HCT116 (cell line): ENCODE measurements around the gene ITGB1.

Experiments used
- CTCF ChIP-seq, 3 experiments: fragments of 200-600 bp in 1 of 3; sonication (generic) in 1 of 3; IDR thresholded peaks in 2 of 3; conservative IDR thresholded peaks in 1 of 3; 2 replicates each; pipeline ENCODE4 v1.5.1; 2012 to 2017; ENCODE audit warnings: low read depth in 2 of 3, low read length in 2 of 3, antibody characterized with exemption in 1 of 3, borderline replicate concordance in 1 of 3, control low read depth in 1 of 3, mild to moderate bottlenecking in 1 of 3, mixed read lengths in 1 of 3, mixed run types in 1 of 3, moderate library complexity in 1 of 3; ENCODE audit not compliant: insufficient read depth in 1 of 3
- EGR1 ChIP-seq: IDR thresholded peaks from 2 replicates; pipeline ENCODE4 v1.6.1; 2012; ENCODE audit warnings: low read depth
- EZH2 ChIP-seq: fragments of 200-600 bp; sonication (generic); IDR thresholded peaks from 2 replicates; pipeline ENCODE4 v1.6.1; 2017; ENCODE audit warnings: antibody characterized with exemption, mixed run types
- EZH2phosphoT487 ChIP-seq: fragments of 200-600 bp; IDR thresholded peaks from 2 replicates; pipeline ENCODE4 v1.6.1; 2018; ENCODE audit warnings: antibody characterized with exemption, borderline replicate concordance
- JUND ChIP-seq: IDR thresholded peaks from 2 replicates; pipeline ENCODE4 v1.6.1; 2012
- MAX ChIP-seq: IDR thresholded peaks from 2 replicates; pipeline ENCODE4 v1.6.1; 2012
- POLR2A ChIP-seq: IDR thresholded peaks from 2 replicates; pipeline ENCODE4 v1.7.0; 2011; ENCODE audit warnings: borderline replicate concordance; ENCODE audit not compliant: insufficient read depth, insufficient read length; ENCODE audit errors: extremely low read depth
- POLR2AphosphoS5 ChIP-seq: IDR thresholded peaks from 2 replicates; pipeline ENCODE4 v1.6.1; 2011; ENCODE audit warnings: mild to moderate bottlenecking, low read depth, low read length, moderate library complexity
- RAD21 ChIP-seq: IDR thresholded peaks from 2 replicates; pipeline ENCODE4 v1.6.1; 2012; ENCODE audit warnings: low read depth, mild to moderate bottlenecking
- REST ChIP-seq: IDR thresholded peaks from 2 replicates; pipeline ENCODE4 v1.6.1; 2012; ENCODE audit warnings: low read depth
- SIN3A ChIP-seq: IDR thresholded peaks from 2 replicates; pipeline ENCODE4 v1.6.1; 2012; ENCODE audit warnings: low read depth
- TCF7L2 ChIP-seq: IDR thresholded peaks from 2 replicates; pipeline ENCODE4 v1.7.0; 2011; ENCODE audit warnings: borderline replicate concordance, inconsistent platforms; ENCODE audit not compliant: insufficient read depth, insufficient read length; ENCODE audit errors: extremely low read depth
- ZFX ChIP-seq: fragments of 450-650 bp; IDR thresholded peaks from 2 replicates; pipeline ENCODE4 v1.6.1; 2017

- TF ChIP-seq CTCF (IDR thresholded peaks at IDR 0.05 in 2 of 3, conservative IDR thresholded peaks at IDR 0.05 in 1 of 3; ENCODE audit: borderline replicate concordance in 1 of 3, insufficient read depth in 1 of 3, low read depth in 2 of 3, low read length in 2 of 3) (no peak), POLR2A (no peak), POLR2AphosphoS5 (no peak), ZFX (no peak), JUND (no peak), EZH2phosphoT487 (no peak), RAD21 (no peak), EZH2 (no peak), MAX (no peak), REST (no peak), SIN3A (no peak), TCF7L2 (no peak), EGR1 (no peak)
Measured at GRCh38 chr10:32987172-32987571, 29.1 kb upstream of the ITGB1 start.
